ENCODE data around the gene CLEC20A.
"Not testable (repeated sequence)": the region's sequence is repeated elsewhere in the genome, so short reads cannot be mapped to it uniquely, and the experiment has no call there.

Gene CLEC20A

DNA sequence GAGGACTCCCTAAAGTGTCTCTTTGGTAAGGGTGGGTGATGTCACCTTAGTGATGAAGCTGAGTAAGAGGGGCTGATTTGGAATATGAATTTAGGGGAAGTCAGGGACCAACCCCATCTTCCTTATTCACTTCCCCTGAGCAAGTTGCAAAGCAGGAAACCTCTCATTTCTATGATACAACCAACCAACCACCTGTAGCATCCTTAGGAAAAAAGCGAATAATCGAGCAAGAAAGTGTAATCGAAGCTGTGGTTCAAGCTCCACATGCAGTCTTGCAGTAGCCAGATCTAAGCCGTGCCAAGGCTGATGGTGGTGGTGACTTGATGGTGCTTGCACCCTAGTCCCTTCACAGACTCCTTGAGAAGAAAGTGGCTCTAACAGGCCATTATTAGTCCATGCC, 19.3 kb upstream of the CLEC20A start:
- H3K27ac Mint-ChIP-seq = no peak overlapping the region

DNA sequence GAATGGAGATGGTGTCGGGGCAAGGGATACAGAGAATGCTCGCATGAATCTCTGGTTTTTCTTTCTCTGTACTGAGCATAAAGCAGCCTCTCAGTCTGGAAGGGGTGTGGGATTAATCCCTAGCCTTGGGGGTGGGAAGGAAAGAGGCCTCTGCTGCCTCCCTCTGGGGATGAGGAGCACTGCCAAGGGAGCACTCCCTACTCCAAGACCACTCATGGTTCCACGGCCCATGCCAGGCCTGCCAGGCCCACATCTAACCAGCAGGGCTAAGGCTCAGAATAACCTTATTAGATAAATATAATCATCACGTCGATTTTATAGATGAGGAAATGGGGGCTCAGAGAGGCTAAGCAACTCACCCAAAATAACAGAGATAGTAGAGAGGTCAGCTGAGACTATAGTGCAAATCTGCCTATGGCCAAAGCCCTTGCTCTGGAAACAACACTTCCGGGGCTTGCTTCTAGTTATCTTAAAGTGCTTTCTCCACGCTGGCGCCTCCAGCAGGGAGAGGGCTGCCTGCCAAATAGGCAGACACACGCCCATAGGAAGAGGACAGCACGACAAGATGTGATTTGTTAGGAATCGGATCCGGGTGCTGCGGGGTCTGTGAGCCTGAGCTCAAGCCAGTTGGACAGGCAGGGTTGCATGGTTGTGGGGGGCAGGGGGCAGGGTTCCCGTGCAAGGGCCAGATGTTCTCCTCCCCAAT, 16.7 kb upstream of the CLEC20A start:
- no peaks in the 10 kb centered on the region for H3K4me1 Mint-ChIP-seq
- no peaks in the 10 kb centered on the region for H3K36me3 Mint-ChIP-seq
- no peak for DNase-seq
- H3K4me3 Mint-ChIP-seq = no peak overlapping the region
- CTCF ChIA-PET = interaction anchor here (1.4 kb wide), 1 partner anchor 11 kb away, joined by 3 read pairs; no protein-coding TSS in a partner anchor
- H3K27ac Mint-ChIP-seq = no peak overlapping the region
- no peaks in the 10 kb centered on the region for H3K9me3 Mint-ChIP-seq
- H3K27me3 Mint-ChIP-seq = peaks cover 4% of the 10 kb centered on the region

More for the DNA sequence above, 19.3 kb upstream of the CLEC20A start:
- H3K9me3 Mint-ChIP-seq = no peaks in the 10 kb centered on the region
- no peaks in the 10 kb centered on the region for H3K4me1 Mint-ChIP-seq
- CTCF ChIA-PET = interaction anchor here (1.4 to 2.8 kb wide), 2 partner anchors 15 to 16 kb away, joined by 6 read pairs; no protein-coding TSS in a partner anchor
- no peaks in the 10 kb centered on the region for H3K36me3 Mint-ChIP-seq
- no peak overlapping the region for H3K4me3 Mint-ChIP-seq
- peaks cover 11% of the 10 kb centered on the region for H3K27me3 Mint-ChIP-seq
- no peak for DNase-seq

DNA sequence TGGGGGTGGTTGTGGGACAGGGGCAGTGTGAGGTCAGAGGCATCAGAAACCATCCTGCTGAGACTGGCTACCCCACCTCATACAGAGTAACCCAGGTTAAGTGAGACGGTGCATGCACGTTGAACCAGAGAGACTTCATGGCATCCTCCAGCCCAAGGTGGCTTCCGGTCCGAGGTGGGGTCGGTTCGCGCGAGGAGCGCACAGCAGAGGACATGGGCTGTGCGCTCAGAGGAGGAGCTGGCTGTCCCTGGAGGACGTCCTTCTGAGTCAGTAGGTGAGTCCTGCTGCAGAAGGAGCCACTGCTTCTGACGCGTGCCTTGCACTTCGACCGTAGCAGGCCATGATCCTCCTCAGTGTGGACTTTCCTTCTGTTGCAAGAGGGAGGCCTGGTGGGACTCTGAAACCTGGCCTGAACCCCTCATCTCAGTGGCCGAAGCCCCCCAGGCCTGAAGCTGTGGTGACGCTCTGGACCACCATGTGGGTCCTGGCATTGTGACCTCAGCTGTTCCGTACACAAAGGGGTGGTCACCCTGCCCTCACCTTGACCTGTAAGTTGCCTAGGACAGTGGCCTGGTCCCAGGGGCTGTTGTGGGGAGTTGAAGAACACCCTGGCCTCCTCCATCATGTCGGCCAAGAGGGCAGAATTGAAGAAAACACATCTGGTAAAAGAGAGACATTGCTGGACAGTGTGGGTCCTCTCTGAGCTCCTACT, 16.0 kb upstream of the CLEC20A start, which contains the start of gene TEX35:
TSS of gene TEX35 (plus strand) at position 544 of the 712 bp plus-strand sequence. CDS start at position 624, 80 bp downstream.
- H3K4me3 Mint-ChIP-seq = no peak within 1 kb of the TSS
- no peak within 1 kb of the TSS for H3K27ac Mint-ChIP-seq
- H3K27me3 Mint-ChIP-seq = peaks cover 4% of the 10 kb centered on the region
- DNase-seq = no peak
- CTCF ChIA-PET = interaction anchor here (1.4 kb wide), 1 partner anchor 11 kb away, joined by 3 read pairs; no protein-coding TSS in a partner anchor
- H3K36me3 Mint-ChIP-seq = no peaks in the 10 kb centered on the region
- H3K9me3 Mint-ChIP-seq = no peaks in the 10 kb centered on the region
- no peaks in the 10 kb centered on the region for H3K4me1 Mint-ChIP-seq

DNA sequence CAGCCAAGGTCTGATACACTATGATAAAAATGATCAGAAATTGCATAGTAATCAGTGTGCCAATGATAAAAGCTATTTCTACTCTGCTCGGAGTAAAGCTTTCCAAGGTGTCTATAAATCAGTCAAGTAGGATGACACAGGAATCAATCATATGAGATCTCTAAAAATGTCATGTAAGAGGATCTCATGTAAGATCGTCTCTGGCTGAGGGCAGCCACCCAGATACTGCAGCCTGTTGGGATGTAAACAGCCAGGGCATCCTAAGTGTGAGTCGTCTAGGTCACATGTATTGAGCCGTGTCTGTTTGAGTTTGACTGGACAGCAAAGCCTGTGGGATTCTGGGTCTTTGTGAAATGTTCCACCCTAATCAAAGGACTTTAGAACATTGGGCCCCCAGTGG, 13.4 kb upstream of the CLEC20A start:
- Mint-ChIP-seq H3K4me3 (no peak overlapping the region), H3K4me1 (no peaks in the 10 kb centered on the region)

DNA sequence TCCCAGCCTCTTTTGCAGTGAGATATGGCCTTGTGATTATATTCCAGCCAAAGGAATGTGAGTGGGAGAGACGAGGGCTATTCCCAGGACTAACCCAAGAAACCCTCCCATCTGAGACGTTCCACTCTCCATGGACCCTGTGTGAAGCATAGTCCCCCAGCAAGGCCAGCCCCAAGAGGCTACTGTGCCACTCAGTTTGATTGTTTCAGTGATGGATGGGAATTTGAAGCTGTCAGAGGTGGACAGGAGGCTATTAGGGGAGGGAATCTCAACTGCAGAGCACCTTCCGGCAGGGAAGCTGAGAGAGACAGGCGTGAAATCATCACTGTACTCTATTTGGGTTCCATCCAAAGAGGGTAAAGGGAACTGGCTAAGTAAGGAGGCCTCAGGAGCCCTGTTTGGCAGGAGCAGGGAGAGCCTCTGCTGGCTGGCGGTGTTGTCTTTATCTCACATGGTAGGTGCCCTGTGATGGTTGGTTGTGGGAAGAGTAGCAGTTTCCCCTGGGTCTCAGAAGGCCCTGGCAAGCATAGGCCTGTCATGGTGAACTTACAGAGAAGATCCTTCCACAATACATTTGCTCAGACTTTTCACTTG, 12.7 kb upstream of the CLEC20A start:
- Mint-ChIP-seq H3K4me1 (no peaks in the 10 kb centered on the region), H3K9me3 (no peaks in the 10 kb centered on the region), H3K4me3 (no peak overlapping the region), H3K27ac (no peak overlapping the region), H3K27me3 (peaks cover 4% of the 10 kb centered on the region), H3K36me3 (no peaks in the 10 kb centered on the region)
- DNase-seq = no peak
- CTCF ChIA-PET = interaction anchor here (1.6 kb wide), 1 partner anchor 8 kb away, joined by 7 read pairs; no protein-coding TSS in a partner anchor

More for the DNA sequence above, 13.4 kb upstream of the CLEC20A start:
- Mint-ChIP-seq H3K9me3 (no peaks in the 10 kb centered on the region), H3K27me3 (peaks cover 4% of the 10 kb centered on the region), H3K36me3 (no peaks in the 10 kb centered on the region), H3K27ac (no peak overlapping the region)
- no peak for DNase-seq
- CTCF ChIA-PET = interaction anchor here (1.6 kb wide), 1 partner anchor 8 kb away, joined by 7 read pairs; no protein-coding TSS in a partner anchor

GRCh38 chr1:178506669-178507068, 9.9 kb upstream of the CLEC20A start:
- Mint-ChIP-seq H3K36me3 (no peaks in the 10 kb centered on the region), H3K27me3 (peaks cover 4% of the 10 kb centered on the region), H3K9me3 (no peaks in the 10 kb centered on the region), H3K4me1 (no peaks in the 10 kb centered on the region), H3K27ac (no peak overlapping the region), H3K4me3 (no peak overlapping the region)
- no peak for DNase-seq
- CTCF ChIA-PET = no interaction called here

- CTCF ChIA-PET = interaction anchor here (0.9 kb wide), 1 partner anchor 497 kb away, joined by 3 read pairs; no protein-coding TSS in a partner anchor
- H3K9me3 Mint-ChIP-seq = no peaks in the 10 kb centered on the region
- H3K27ac Mint-ChIP-seq = no peak overlapping the region
- no peak overlapping the region for H3K4me3 Mint-ChIP-seq
- H3K27me3 Mint-ChIP-seq = peaks cover 4% of the 10 kb centered on the region
- H3K4me1 Mint-ChIP-seq = no peaks in the 10 kb centered on the region
- no peak for DNase-seq
- H3K36me3 Mint-ChIP-seq = no peaks in the 10 kb centered on the region
Measured at GRCh38 chr1:178506177-178506576, 9.4 kb upstream of the CLEC20A start.

- Mint-ChIP-seq H3K27me3 (peaks cover 4% of the 10 kb centered on the region), H3K27ac (no peak overlapping the region), H3K4me1 (no peaks in the 10 kb centered on the region), H3K4me3 (no peak overlapping the region), H3K9me3 (no peaks in the 10 kb centered on the region), H3K36me3 (no peaks in the 10 kb centered on the region)
- DNase-seq = no peak
- CTCF ChIA-PET = interaction anchor here (0.8 to 1.2 kb wide), 2 partner anchors 18 to 192 kb away, joined by 3 read pairs; no protein-coding TSS in a partner anchor
Measured at GRCh38 chr1:178504286-178504685, 7.5 kb upstream of the CLEC20A start.

- Mint-ChIP-seq H3K4me1 (no peaks in the 10 kb centered on the region), H3K27ac (no peak overlapping the region), H3K27me3 (peaks cover 4% of the 10 kb centered on the region), H3K4me3 (no peak overlapping the region), H3K36me3 (no peaks in the 10 kb centered on the region), H3K9me3 (no peaks in the 10 kb centered on the region)
- DNase-seq = no peak
- CTCF ChIA-PET = interaction anchor here (0.8 to 1.2 kb wide), 2 partner anchors 18 to 192 kb away, joined by 3 read pairs; no protein-coding TSS in a partner anchor
Measured at GRCh38 chr1:178503849-178504248, 7.1 kb upstream of the CLEC20A start.

DNA sequence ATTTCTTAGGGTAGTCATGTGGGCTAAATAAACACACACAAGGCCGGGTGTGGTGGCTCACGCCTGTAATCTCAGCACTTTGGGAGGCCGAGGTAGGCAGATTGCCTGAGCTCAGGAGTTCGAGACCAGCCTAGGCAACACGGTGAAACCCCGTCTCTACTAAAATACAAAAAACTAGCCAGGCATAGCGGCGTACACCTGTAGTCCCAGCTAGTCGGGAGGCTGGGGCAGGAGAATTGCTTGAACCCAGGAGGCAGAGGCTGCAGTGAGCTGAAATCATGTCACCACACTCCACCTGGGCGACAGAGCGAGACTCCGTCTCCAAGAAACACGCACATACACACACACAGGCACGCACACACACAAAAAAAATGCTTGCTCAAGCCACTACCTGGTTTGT, 6.6 kb upstream of the CLEC20A start:
- H3K4me3 Mint-ChIP-seq, H3K27ac Mint-ChIP-seq, H3K36me3 Mint-ChIP-seq, H3K4me1 Mint-ChIP-seq, DNase-seq, H3K9me3 Mint-ChIP-seq, H3K27me3 Mint-ChIP-seq: not testable (repeated sequence)
- CTCF ChIA-PET = interaction anchor here (0.6 to 1.2 kb wide), 2 partner anchors 191 to 386 kb away, joined by 3 read pairs; no protein-coding TSS in a partner anchor

- CTCF ChIA-PET = interaction anchor here (0.6 to 1.2 kb wide), 2 partner anchors 12 to 386 kb away, joined by 3 to 4 read pairs; no protein-coding TSS in a partner anchor
- DNase-seq = no peak
- Mint-ChIP-seq H3K9me3 (no peaks in the 10 kb centered on the region), H3K4me3 (no peak overlapping the region), H3K36me3 (no peaks in the 10 kb centered on the region), H3K27ac (no peak overlapping the region), H3K4me1 (no peaks in the 10 kb centered on the region), H3K27me3 (peaks cover 4% of the 10 kb centered on the region)
Measured at GRCh38 chr1:178502856-178503255, 6.1 kb upstream of the CLEC20A start.

GRCh38 chr1:178502330-178502714, 5.6 kb upstream of the CLEC20A start:
- Mint-ChIP-seq H3K4me3 (no peak overlapping the region), H3K4me1 (no peaks in the 10 kb centered on the region), H3K27ac (no peak overlapping the region), H3K9me3 (no peaks in the 10 kb centered on the region), H3K36me3 (no peaks in the 10 kb centered on the region), H3K27me3 (peaks cover 4% of the 10 kb centered on the region)
- no peak for DNase-seq
- CTCF ChIA-PET = interaction anchor here (0.6 to 2.2 kb wide), 9 partner anchors 8 to 202 kb away, joined by 3 to 10 read pairs (median 4); partner anchors contain the start of gene TEX35

- Mint-ChIP-seq H3K4me3 (no peak overlapping the region), H3K4me1 (no peaks in the 10 kb centered on the region), H3K9me3 (no peaks in the 10 kb centered on the region), H3K27me3 (peaks cover 4% of the 10 kb centered on the region), H3K27ac (no peak overlapping the region), H3K36me3 (no peaks in the 10 kb centered on the region)
- peak; percentile 73 for DNase-seq
- CTCF ChIA-PET = interaction anchor here (0.6 to 2.2 kb wide), 10 partner anchors 9 to 202 kb away, joined by 3 to 10 read pairs (median 4); partner anchors contain the start of gene TEX35
Measured at GRCh38 chr1:178501705-178502329, 5.1 kb upstream of the CLEC20A start.
